GM10266 (cell line): ENCODE results near the gene NPTX1.
A peak's percentile ranks its signal among the peaks of the same experiment; 100 is the strongest.
"Not testable (repeated sequence)": the region's sequence is repeated elsewhere in the genome, so short reads cannot be mapped to it uniquely, and the experiment has no call there.

Experiments
- DNase-seq: peaks from one replicate; pipeline ENCODE4 v3.0.0; 2012; ENCODE audit errors: extremely low spot score
- CTCF ChIP-seq: IDR thresholded peaks from 2 replicates; pipeline ENCODE4 v1.5.1; 2012; ENCODE audit warnings: mild to moderate bottlenecking, low read depth; ENCODE audit not compliant: control insufficient read depth, insufficient read depth; ENCODE audit errors: missing control alignments

Gene NPTX1

GRCh38 chr17:80511222-80512180 is 35.1 kb upstream of the NPTX1 start:
- peak; percentile 11 for TF ChIP-seq CTCF
- no peak for DNase-seq

- no peak for TF ChIP-seq CTCF
These were observed 34.4 kb upstream of the NPTX1 start for GRCh38 chr17:80510772-80511171.

GRCh38 chr17:80510132-80510531 is 33.7 kb upstream of the NPTX1 start:
- TF ChIP-seq CTCF = no peak
- no peak for DNase-seq

More at GRCh38 chr17:80510772-80511171, 34.4 kb upstream of the NPTX1 start:
- DNase-seq = no peak

- no peak for DNase-seq
- TF ChIP-seq CTCF = no peak
These were observed 32.9 kb upstream of the NPTX1 start for GRCh38 chr17:80509311-80509710.

GRCh38 chr17:80507965-80508364 is 31.6 kb upstream of the NPTX1 start:
- no peak for TF ChIP-seq CTCF
- no peak for DNase-seq

GRCh38 chr17:80507177-80507576 is 30.8 kb upstream of the NPTX1 start:
- not testable (repeated sequence) for DNase-seq

- no peak for DNase-seq
- TF ChIP-seq CTCF = no peak
These were observed 28.4 kb upstream of the NPTX1 start for GRCh38 chr17:80504686-80505413.
